Panc1 (cell line): ENCODE data around the gene RIT2. TPM values are rescaled to one million over a fixed set of nuclear protein-coding genes. Genes with fewer than 3 reads are reported as not detected.

Experiments
- ATAC-seq: fragments of 200-7000 bp; cut with Tn5 transposase; 2 replicates; pipeline ENCODE4 v1.9.1; 2020; ENCODE audit warnings: mild to moderate bottlenecking, moderate library complexity
- BruUV-seq: library from RNA; stranded (reverse); fragments of 400-500 nt; replicated peaks from 2 replicates; lab custom pipeline; 2021; lab: Mats Ljungman, UMichigan
- CTCF ChIA-PET: fragments of 300-600 bp; sonication (Branson Sonifier 250); formaldehyde crosslinking; loops from one replicate; lab custom pipeline; 2022; ENCODE audit warnings: antibody characterized with exemption; lab: Charles Lee
- POLR2A ChIA-PET: fragments of 300-600 bp; sonication (Branson Sonifier 250); formaldehyde crosslinking; loops from one replicate; lab custom pipeline; 2022; ENCODE audit warnings: antibody characterized with exemption; lab: Charles Lee
- DNase-seq: peaks from one replicate; pipeline ENCODE4 v3.0.0-alpha.2; 2010; ENCODE audit warnings: low read depth, low spot score
- H3K27ac ChIP-seq: 2 replicates; pipeline ENCODE4 v1.5.1; 2011; ENCODE audit warnings: mild to moderate bottlenecking, low read length, inconsistent platforms
- H3K27me3 ChIP-seq: fragments of 200-500 bp; sonication (Bioruptor generic); 2 replicates; pipeline ENCODE4 v1.6.0; 2014; ENCODE audit warnings: low read length, inconsistent platforms; ENCODE audit not compliant: control insufficient read depth, insufficient read depth
- H3K36me3 ChIP-seq: fragments of 200-500 bp; sonication (Bioruptor generic); 2 replicates; pipeline ENCODE4 v1.5.1; 2014; ENCODE audit warnings: inconsistent platforms, mild to moderate bottlenecking, low read length, moderate library complexity; ENCODE audit not compliant: control insufficient read depth, insufficient read depth
- H3K4me1 ChIP-seq: 2 replicates; pipeline ENCODE4 v1.5.1; 2011; ENCODE audit warnings: inconsistent platforms, mild to moderate bottlenecking, low read length, moderate library complexity; ENCODE audit not compliant: control insufficient read depth, insufficient read depth
- H3K4me3 ChIP-seq, 2 experiments: 2 replicates each; pipeline ENCODE4 v1.5.1; 2011 to 2012; ENCODE audit warnings: low read depth in 2 of 2, low read length in 2 of 2, mild to moderate bottlenecking in 2 of 2, inconsistent platforms in 1 of 2, moderate library complexity in 1 of 2
- H3K9me3 ChIP-seq: fragments of 200-500 bp; sonication (Bioruptor generic); 2 replicates; pipeline ENCODE4 v1.5.1; 2014; ENCODE audit warnings: low read depth, mild to moderate bottlenecking, inconsistent platforms, low read length, moderate library complexity; ENCODE audit not compliant: control insufficient read depth, insufficient read depth
- CTCF ChIP-seq: fragments of 450-650 bp; IDR thresholded peaks from 2 replicates; pipeline ENCODE4 v1.5.1; 2017; ENCODE audit warnings: mild to moderate bottlenecking
- POLR2AphosphoS5 ChIP-seq: IDR thresholded peaks from 2 replicates; pipeline ENCODE4 v1.6.1; 2012; ENCODE audit warnings: mild to moderate bottlenecking, low read depth, low read length, moderate library complexity
- REST ChIP-seq, 2 experiments: IDR thresholded peaks; 2 replicates each; pipeline ENCODE4 v1.6.1; 2011 to 2012; ENCODE audit warnings: low read depth in 2 of 2, control low read depth in 1 of 2, low read length in 1 of 2, mild to moderate bottlenecking in 1 of 2, moderate library complexity in 1 of 2; ENCODE audit not compliant: insufficient read depth in 1 of 2
- SIN3A ChIP-seq: IDR thresholded peaks from 2 replicates; pipeline ENCODE4 v1.6.1; 2012; ENCODE audit warnings: low read depth, mild to moderate bottlenecking, low read length, moderate library complexity, borderline replicate concordance; ENCODE audit not compliant: insufficient read depth
- TCF7L2 ChIP-seq: IDR thresholded peaks from 2 replicates; pipeline ENCODE4 v1.6.1; 2011; ENCODE audit warnings: mild to moderate bottlenecking, low read depth, low read length, inconsistent platforms
- in situ Hi-C: cut with HindIII; loops from 2 replicates; pipeline ENCODE4 v1.10.0; 2016; ENCODE audit warnings: low sequenced_read_pairs, low pct_unique_long_range_greater_than_20kb
- intact Hi-C: fragments of 100-400 bp; cut with micrococcal nuclease; formaldehyde crosslinking; loops from one replicate; pipeline ENCODE4 v1.10.0; 2022; ENCODE audit not compliant: unreplicated experiment
- total RNA-seq: library from RNA; stranded (reverse); gene quantifications from one replicate; pipeline ENCODE4 v1.2.1, GENCODE V29; 2021; ENCODE audit not compliant: unreplicated experiment

The RIT2 gene
- total RNA-seq, 1 experiment from 2014 or later: not detected

- ATAC-seq (no peak), DNase-seq (no peak)
- ChIA-PET POLR2A (no interaction called here), CTCF (no interaction called here)
- no peak overlapping the region for H3K27ac ChIP-seq
- no peaks in the 10 kb centered on the region for H3K36me3 ChIP-seq
- TF ChIP-seq POLR2AphosphoS5: no peak
- TF ChIP-seq REST (IDR thresholded peaks at IDR 0.05; ENCODE audit: insufficient read depth in 1 of 2, low read depth in 2 of 2, low read length in 1 of 2): no peak
- TF ChIP-seq CTCF: no peak
- TF ChIP-seq TCF7L2: no peak
- TF ChIP-seq SIN3A: no peak
- in situ Hi-C loops: no loop called here
- BruUV-seq: no TSS peak
- H3K4me1 ChIP-seq: no peaks in the 10 kb centered on the region
- no peaks in the 10 kb centered on the region for H3K9me3 ChIP-seq
- H3K4me3 ChIP-seq: no peak overlapping the region
- intact Hi-C loops: no loop called here
- H3K27me3 ChIP-seq: no peaks in the 10 kb centered on the region
Observed at GRCh38 chr18:43108882-43109281, 6.6 kb downstream of the RIT2 start.

DNA sequence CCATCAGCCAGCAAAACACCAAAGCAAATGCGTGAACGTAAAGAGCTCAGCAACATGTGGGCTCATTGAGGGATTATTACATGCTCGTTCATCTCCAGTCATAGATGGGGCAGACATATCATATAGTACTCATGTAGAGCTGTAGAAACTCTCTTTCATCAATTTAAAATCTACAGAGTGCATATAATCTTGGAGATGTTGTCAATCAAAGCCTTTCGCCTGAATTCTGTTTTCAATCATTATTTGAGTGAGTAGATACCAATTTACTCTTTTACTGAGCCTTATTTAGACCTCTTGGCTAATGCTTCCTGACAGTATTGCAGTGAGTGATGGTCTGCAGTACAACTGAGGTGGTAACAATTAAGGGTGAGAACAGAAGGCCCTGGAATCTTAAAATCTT lies 7.0 kb downstream of the RIT2 start:
- Histone ChIP-seq H3K9me3 (no peaks in the 10 kb centered on the region), H3K4me1 (no peaks in the 10 kb centered on the region), H3K27me3 (no peaks in the 10 kb centered on the region), H3K4me3 (no peak overlapping the region), H3K27ac (no peak overlapping the region), H3K36me3 (no peaks in the 10 kb centered on the region)
- POLR2A ChIA-PET: no interaction called here
- in situ Hi-C loops (no loop called here), intact Hi-C loops (no loop called here)
- no peak for DNase-seq
- no TSS peak for BruUV-seq
- CTCF ChIA-PET: no interaction called here
- TF ChIP-seq SIN3A: no peak
- no peak for TF ChIP-seq TCF7L2
- no peak for TF ChIP-seq CTCF
- TF ChIP-seq POLR2AphosphoS5: no peak
- TF ChIP-seq REST (IDR thresholded peaks at IDR 0.05; ENCODE audit: insufficient read depth in 1 of 2, low read depth in 2 of 2, low read length in 1 of 2): no peak
- ATAC-seq: no peak
